Measurements from ENCODE around the gene HBD. TPM values are rescaled to one million over a fixed set of nuclear protein-coding genes. Genes with fewer than 3 reads are reported as not detected.

The HBD gene
- total RNA-seq, 4 donors from 2014 or later: 4.4 TPM; not detected in 3

- TF ChIP-seq CTCF (IDR thresholded peaks at IDR 0.05; ENCODE audit: low read depth): no peak
Measured at GRCh38 chr11:5197536-5197935, 36.7 kb downstream of the HBD start.

GRCh38 chr11:5196731-5197130 is 37.6 kb downstream of the HBD start:
- no peak for TF ChIP-seq CTCF (IDR thresholded peaks at IDR 0.05; ENCODE audit: low read depth)

- no peak for TF ChIP-seq CTCF (IDR thresholded peaks at IDR 0.05; ENCODE audit: low read depth)
Measured at GRCh38 chr11:5196067-5196466, 38.2 kb downstream of the HBD start.

- TF ChIP-seq CTCF (IDR thresholded peaks at IDR 0.05; ENCODE audit: low read depth): no peak
Measured at GRCh38 chr11:5192738-5193137, 41.5 kb downstream of the HBD start.

- no peak for TF ChIP-seq CTCF (IDR thresholded peaks at IDR 0.05; ENCODE audit: low read depth)
Measured at GRCh38 chr11:5188201-5188600, 46.1 kb downstream of the HBD start.

Other genes with a start within 250 kb of the HBD start
- not detected for gene OR51L1, start 239.6 kb downstream of the HBD start, total RNA-seq
- gene OR52J3, start 188.0 kb downstream of the HBD start, total RNA-seq: not detected
- not detected for gene OR52E2, start 174.9 kb downstream of the HBD start, total RNA-seq
- gene OR52E1, start 164.9 kb downstream of the HBD start, total RNA-seq: not detected
- gene OR52A5, start 96.1 kb downstream of the HBD start, total RNA-seq: not detected
- gene OR52A1, start 79.7 kb downstream of the HBD start, total RNA-seq: not detected
- gene OR51V1, start 33.8 kb downstream of the HBD start, total RNA-seq: not detected
- 100 to 1,000 TPM in 2 of 4 donors, 10 to 100 TPM in 2; 22.2 to 687 (median 94.5) TPM for gene HBB, start 7.4 kb downstream of the HBD start, total RNA-seq
- gene HBG1, start 15.4 kb upstream of the HBD start, total RNA-seq: not detected
- gene HBG2, start 20.3 kb upstream of the HBD start, total RNA-seq: not detected
- not detected for gene HBE1, start 35.5 kb upstream of the HBD start, total RNA-seq
- not detected for gene OR51B4, start 67.5 kb upstream of the HBD start, total RNA-seq
- not detected for gene OR51B2, start 89.8 kb upstream of the HBD start, total RNA-seq
- under 1 TPM in 2 of 4 donors, not detected in 2; 0.66 to 0.85 TPM for gene OR51B5, start 109.0 kb upstream of the HBD start, total RNA-seq
- not detected for gene OR51B6, start 117.0 kb upstream of the HBD start, total RNA-seq
- not detected for gene OR51M1, start 149.3 kb upstream of the HBD start, total RNA-seq
- not detected for gene OR51Q1, start 187.6 kb upstream of the HBD start, total RNA-seq
- gene OR51I1, start 207.0 kb upstream of the HBD start, total RNA-seq: 1 to 10 TPM in 1 of 4 donors, not detected in 3; 2.9 TPM
- gene OR51I2, start 214.8 kb upstream of the HBD start, total RNA-seq: not detected